Glutamatergic neuron (in vitro differentiated cells): ENCODE data around the gene HOXA13. TPM values are rescaled to one million over a fixed set of nuclear protein-coding genes. Genes with fewer than 3 reads are reported as not detected.

ENCODE experiments used
- DNase-seq: peaks from one replicate; pipeline ENCODE4 v3.0.0; 2022
- H3K27ac Mint-ChIP-seq: one replicate; pipeline ENCODE4 v1.8.0; 2020; ENCODE audit warnings: mild to moderate bottlenecking, mixed read lengths, inconsistent platforms; ENCODE audit not compliant: unreplicated experiment
- H3K27me3 Mint-ChIP-seq: one replicate; pipeline ENCODE4 v1.8.0; 2020; ENCODE audit warnings: mild to moderate bottlenecking, moderate library complexity, mixed read lengths, inconsistent platforms; ENCODE audit not compliant: unreplicated experiment
- H3K36me3 Mint-ChIP-seq: one replicate; pipeline ENCODE4 v1.8.0; 2020; ENCODE audit warnings: mild to moderate bottlenecking, mixed read lengths, inconsistent platforms; ENCODE audit not compliant: unreplicated experiment
- H3K4me1 Mint-ChIP-seq: one replicate; pipeline ENCODE4 v1.8.0; 2020; ENCODE audit warnings: mild to moderate bottlenecking, low read depth, mixed read lengths, inconsistent platforms; ENCODE audit not compliant: unreplicated experiment
- H3K4me3 Mint-ChIP-seq: one replicate; pipeline ENCODE4 v1.8.0; 2020; ENCODE audit warnings: mild to moderate bottlenecking, mixed read lengths, inconsistent platforms; ENCODE audit not compliant: unreplicated experiment
- H3K9me3 Mint-ChIP-seq: one replicate; pipeline ENCODE4 v1.8.0; 2020; ENCODE audit warnings: mild to moderate bottlenecking, moderate library complexity, mixed read lengths, inconsistent platforms; ENCODE audit not compliant: unreplicated experiment
- CTCF ChIP-seq: fragments of 200-600 bp; sonication (generic); IDR thresholded peaks from one replicate; pipeline ENCODE4 v1.5.0; 2021; ENCODE audit not compliant: partially characterized antibody, unreplicated experiment
- total RNA-seq: library from RNA; stranded (reverse); fragmentation: NEBNext Ultra II Directional; extraction: Animal tissue kit (Norgen Biotek cat#: 25700); gene quantifications from one replicate; pipeline ENCODE4 v1.2.1, GENCODE V29; 2021; ENCODE audit not compliant: unreplicated experiment

Gene HOXA13
- total RNA-seq, 1 donor from 2014 or later: not detected

- Mint-ChIP-seq H3K4me1 (no peaks in the 10 kb centered on the region), H3K4me3 (no peak overlapping the region), H3K36me3 (no peaks in the 10 kb centered on the region), H3K27me3 (peaks cover 32% of the 10 kb centered on the region), H3K27ac (no peak overlapping the region), H3K9me3 (no peaks in the 10 kb centered on the region)
- DNase-seq: no peak
- no peak for TF ChIP-seq CTCF
Measured at GRCh38 chr7:27214239-27214950, 14.5 kb upstream of the HOXA13 start.

DNA sequence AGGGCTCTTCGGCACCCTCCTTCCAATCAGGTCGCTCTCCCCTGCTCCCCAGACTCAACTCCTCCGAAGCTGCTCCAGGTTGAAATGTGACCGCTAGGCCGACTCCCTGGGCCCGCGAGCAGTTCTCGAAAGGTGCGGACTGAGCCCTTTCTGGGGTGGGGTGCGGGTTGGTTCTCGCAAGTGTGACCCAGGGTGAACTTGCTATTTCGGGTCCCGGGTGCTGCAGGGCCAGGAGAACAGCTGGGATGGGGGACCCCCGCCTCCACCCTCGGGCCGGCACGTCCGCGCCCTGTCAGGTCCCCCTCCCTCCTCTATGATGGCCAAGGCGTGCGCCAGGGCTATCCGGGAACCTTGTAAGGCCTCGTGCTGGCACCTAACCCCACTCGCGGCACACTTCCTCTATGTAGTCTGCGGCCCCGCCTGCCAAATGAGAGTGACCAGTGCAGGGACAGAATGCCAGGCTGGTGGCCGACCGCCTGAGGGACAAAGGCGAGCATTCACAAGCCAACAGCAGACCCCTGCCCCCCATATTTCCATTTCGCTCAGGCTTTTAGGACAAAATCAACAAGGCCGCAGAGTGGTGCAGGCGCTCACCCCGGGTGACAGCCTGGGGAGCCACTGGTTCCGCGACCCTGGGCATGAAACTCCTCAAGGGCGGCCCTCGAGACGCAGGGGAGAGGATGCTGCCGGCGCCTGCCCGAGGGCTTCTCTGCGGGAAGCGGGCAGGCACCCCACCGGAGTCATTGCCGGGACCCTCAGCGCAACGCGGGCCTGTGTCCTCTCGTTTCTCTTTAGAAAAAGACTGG, 13.7 kb upstream of the HOXA13 start:
- Mint-ChIP-seq H3K4me1 (no peaks in the 10 kb centered on the region), H3K9me3 (no peaks in the 10 kb centered on the region), H3K27me3 (peaks cover 32% of the 10 kb centered on the region), H3K27ac (no peak overlapping the region), H3K36me3 (no peaks in the 10 kb centered on the region), H3K4me3 (no peak overlapping the region)
- DNase-seq: no peak
- TF ChIP-seq CTCF: no peak

DNA sequence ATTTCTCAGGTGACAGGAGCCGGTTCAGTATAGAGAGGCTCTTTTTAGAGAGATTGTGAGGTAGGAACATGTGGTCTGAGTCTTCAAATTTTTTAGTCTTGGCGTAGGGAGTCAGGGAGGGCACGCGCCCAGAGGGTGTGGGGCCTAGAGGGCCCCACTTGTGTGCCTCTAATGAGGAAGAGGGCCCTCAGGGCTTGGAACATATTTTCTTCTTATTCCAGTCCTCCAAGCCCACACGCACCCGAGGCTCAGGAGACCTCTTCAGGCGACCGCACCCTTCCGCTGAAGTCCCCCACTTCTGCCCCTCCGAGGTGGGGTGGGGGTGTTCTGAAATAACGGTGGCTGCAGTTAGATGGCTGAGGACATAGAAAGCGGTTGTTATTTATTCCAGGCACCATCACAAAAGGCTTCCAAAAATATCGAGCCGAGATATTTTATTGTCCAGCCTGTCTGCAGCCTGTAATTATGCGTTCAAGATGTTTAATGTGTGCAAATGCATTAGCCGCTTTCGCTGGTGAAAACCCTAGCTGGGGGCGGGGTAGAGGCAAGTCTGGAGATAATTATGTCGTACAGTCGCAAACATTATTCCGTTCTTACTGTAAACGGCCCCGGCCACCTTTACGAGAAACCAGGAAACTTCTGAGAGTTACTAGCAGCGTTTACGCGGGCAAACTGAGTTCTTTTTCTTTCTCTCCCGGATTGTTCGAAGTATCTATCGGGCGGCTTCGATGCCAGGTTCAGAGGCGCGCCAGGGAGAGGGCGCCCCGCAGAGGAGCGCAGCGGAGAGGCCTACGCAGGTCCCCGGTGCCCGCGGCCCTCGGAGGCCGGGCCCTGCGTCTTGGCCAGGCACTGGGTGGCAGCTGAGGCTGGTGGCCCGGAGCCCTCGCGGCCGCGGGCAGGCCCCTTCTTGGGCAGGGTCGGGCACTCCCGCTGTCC, 12.9 kb upstream of the HOXA13 start:
- H3K4me3 Mint-ChIP-seq: no peak overlapping the region
- no peaks in the 10 kb centered on the region for H3K4me1 Mint-ChIP-seq
- no peaks in the 10 kb centered on the region for H3K9me3 Mint-ChIP-seq
- peaks cover 35% of the 10 kb centered on the region for H3K27me3 Mint-ChIP-seq
- H3K36me3 Mint-ChIP-seq: no peaks in the 10 kb centered on the region
- TF ChIP-seq CTCF: no peak
- DNase-seq: no peak
- H3K27ac Mint-ChIP-seq: no peak overlapping the region

GRCh38 chr7:27211764-27212204, 11.9 kb upstream of the HOXA13 start:
- no peaks in the 10 kb centered on the region for H3K4me1 Mint-ChIP-seq
- no peak overlapping the region for H3K27ac Mint-ChIP-seq
- no peaks in the 10 kb centered on the region for H3K36me3 Mint-ChIP-seq
- no peaks in the 10 kb centered on the region for H3K9me3 Mint-ChIP-seq
- TF ChIP-seq CTCF: no peak
- peaks cover 38% of the 10 kb centered on the region for H3K27me3 Mint-ChIP-seq
- no peak for DNase-seq
- H3K4me3 Mint-ChIP-seq: no peak overlapping the region
